Thymus (tissue), 11 donors: Measurements from ENCODE around the gene HOXD8. TPM values are rescaled to one million over a fixed set of nuclear protein-coding genes. Genes with fewer than 3 reads are reported as not detected.

Experiments
- DNase-seq, 9 donors: peaks; one replicate each; pipeline ENCODE4 v3.0.0-alpha.2; 2013; ENCODE audit warnings: low spot score in 9 of 9, low read depth in 6 of 9, missing footprints in 1 of 9
- H3K27ac ChIP-seq, 2 donors: one replicate each; pipeline ENCODE4 v1.5.1; 2013; ENCODE audit warnings: control low read depth in 1 of 2, low read depth in 1 of 2, low read length in 1 of 2, mild to moderate bottlenecking in 1 of 2, moderate library complexity in 1 of 2
- H3K27me3 ChIP-seq, 2 donors: one replicate each; pipeline ENCODE4 v1.5.1; 2013; ENCODE audit warnings: low read length in 1 of 2; ENCODE audit not compliant: control insufficient read depth in 2 of 2, insufficient read depth in 1 of 2
- H3K36me3 ChIP-seq, 2 donors: one replicate each; pipeline ENCODE4 v1.5.1; 2013; ENCODE audit warnings: low read length in 1 of 2, mild to moderate bottlenecking in 1 of 2, moderate library complexity in 1 of 2; ENCODE audit not compliant: control insufficient read depth in 2 of 2, insufficient read depth in 2 of 2
- H3K4me1 ChIP-seq, 2 donors: one replicate each; pipeline ENCODE4 v1.5.1; 2013; ENCODE audit warnings: low read length in 2 of 2; ENCODE audit not compliant: control insufficient read depth in 2 of 2, insufficient read depth in 2 of 2
- H3K4me3 ChIP-seq, 2 donors: one replicate each; pipeline ENCODE4 v1.5.1; 2013; ENCODE audit warnings: low read length in 2 of 2, control low read depth in 1 of 2, mild to moderate bottlenecking in 1 of 2
- H3K9me3 ChIP-seq, 2 donors: one replicate each; pipeline ENCODE4 v1.5.1; 2013; ENCODE audit warnings: low read length in 1 of 2, mild to moderate bottlenecking in 1 of 2; ENCODE audit not compliant: control insufficient read depth in 2 of 2, insufficient read depth in 1 of 2
- WGBS: extraction: QIAGEN DNeasy Blood & Tissue Kit; methylation state at CpG from one replicate; pipeline ENCODE4 v1.1.7; 2013; 5-methylcytosine and 5-hydroxymethylcytosine counted together
- polyA plus RNA-seq: library from polyadenylated mRNA; stranded (reverse); fragments of 200-250 nt; gene quantifications from one replicate; pipeline ENCODE4 v1.2.3, GENCODE V29; 2013
- total RNA-seq: library from RNA; stranded (reverse); fragments of 120-200 nt; gene quantifications from one replicate; pipeline ENCODE4 v1.2.4, GENCODE V29; 2013
- donor health status: healthy.

The HOXD8 gene
- total and polyA plus RNA-seq, 2 donors = 1.5 to 3.4 TPM

DNA sequence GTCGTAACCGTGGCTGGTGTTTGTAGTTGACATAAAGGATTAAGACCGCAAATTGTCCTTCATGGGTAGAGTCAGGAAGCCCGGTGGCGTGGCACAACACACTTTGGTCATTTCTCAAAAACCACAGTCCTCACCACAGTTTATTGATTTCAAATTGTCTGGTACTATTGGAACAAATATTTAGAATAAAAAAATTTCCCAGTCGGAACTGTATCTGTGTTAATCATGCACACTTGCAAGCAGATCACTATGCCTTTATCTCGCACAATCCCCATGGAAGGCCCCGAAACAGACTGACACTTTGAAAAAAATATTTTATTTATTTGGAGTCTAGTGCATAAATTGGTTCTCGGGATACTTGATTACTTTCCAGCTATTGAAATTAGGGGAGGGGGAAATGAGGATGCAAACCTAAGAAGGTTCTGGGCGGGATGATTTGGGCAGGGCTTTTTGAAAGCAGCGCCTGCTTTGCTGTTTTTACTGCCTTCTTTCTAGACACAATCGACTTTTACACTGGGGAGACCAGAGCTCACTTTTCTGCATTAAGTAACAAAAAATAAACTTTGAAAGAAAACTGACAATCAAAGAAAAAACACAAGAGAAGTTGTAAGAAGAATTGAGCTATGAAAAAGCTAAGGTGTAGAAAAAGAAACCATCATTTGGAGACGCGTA, 43.5 kb downstream of the HOXD8 start:
- H3K27me3 ChIP-seq = peaks cover 85 to 100% of the 10 kb centered on the region in 2 donors
- H3K4me1 ChIP-seq = peaks cover 0 to 14% of the 10 kb centered on the region in 2 donors
- DNase-seq = no peak
- H3K36me3 ChIP-seq = no peaks in the 10 kb centered on the region
- H3K27ac ChIP-seq = no peak overlapping the region
- no peaks in the 10 kb centered on the region for H3K9me3 ChIP-seq
- no peak overlapping the region for H3K4me3 ChIP-seq
- WGBS = 20% methylated on average over 14 of the region's 14 CpGs

DNA sequence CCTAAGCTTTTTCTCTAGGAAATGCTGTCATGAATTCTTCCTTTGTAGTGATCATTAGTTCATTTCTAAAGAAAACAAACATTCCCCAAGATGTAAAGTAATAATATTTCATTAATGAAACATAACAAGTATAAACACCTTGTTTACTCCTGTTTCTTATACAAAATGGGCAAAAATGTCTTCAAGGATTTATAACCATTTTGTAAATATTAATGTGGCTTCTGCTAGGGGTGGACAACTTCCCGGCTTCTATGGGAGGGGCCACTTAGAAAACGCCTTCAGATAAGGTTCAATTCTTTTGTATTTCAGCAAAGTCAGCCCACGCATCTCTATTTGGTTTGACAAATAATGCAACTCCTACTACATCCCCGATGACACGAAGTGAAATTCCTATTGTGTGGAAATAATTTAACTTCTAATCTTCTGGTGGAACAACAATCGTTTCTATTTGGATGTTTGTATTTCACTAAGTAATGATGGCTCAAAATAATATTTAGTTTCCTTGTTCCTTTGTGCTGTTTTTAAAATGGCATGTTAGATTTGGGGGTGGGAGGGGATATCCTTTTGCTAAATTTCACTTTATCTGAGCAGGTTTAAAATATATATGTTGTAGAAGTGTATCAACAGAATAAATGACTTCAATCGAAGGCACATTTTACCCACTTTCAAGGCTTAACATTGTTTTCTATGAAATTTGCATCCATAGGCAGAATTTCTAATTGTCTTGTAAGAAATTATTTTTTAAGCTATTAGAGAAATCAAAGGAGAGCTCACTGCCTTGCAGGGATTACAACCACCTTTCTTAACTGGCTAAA, 44.3 kb downstream of the HOXD8 start:
- H3K27ac ChIP-seq = no peak overlapping the region
- 17% methylated on average over 7 of the region's 7 CpGs for WGBS
- H3K4me1 ChIP-seq = peaks cover 0 to 19% of the 10 kb centered on the region in 2 donors
- DNase-seq = no peak
- H3K36me3 ChIP-seq = no peaks in the 10 kb centered on the region
- peaks cover 0 to 2% of the 10 kb centered on the region in 2 donors for H3K9me3 ChIP-seq
- peaks cover 89 to 100% of the 10 kb centered on the region in 2 donors for H3K27me3 ChIP-seq
- H3K4me3 ChIP-seq = no peak overlapping the region

DNA sequence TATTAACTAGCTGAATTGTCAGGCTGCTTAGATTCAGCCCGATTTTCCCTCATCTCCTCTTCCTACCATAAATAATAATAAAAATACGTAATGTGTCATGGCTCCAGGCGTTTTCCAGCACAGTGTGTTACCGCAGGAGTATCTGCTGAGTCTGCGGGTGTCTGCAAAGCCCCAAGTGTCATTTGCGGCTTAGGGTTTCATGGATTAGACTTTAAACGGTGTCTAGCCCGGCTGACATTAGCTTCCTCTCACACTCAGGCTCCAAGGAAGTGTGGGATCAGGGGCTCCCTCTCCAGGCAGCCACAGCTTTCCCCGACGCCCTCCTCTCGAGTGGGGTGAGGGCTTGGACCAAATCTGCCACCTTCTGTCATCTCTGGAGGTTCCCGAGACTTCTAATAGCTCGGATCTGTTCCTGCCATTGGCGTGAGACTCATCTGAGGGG, 44.9 kb downstream of the HOXD8 start:
- DNase-seq = no peak
- WGBS = 6% methylated on average over 14 of the region's 14 CpGs
- Histone ChIP-seq H3K36me3 (no peaks in the 10 kb centered on the region), H3K9me3 (peaks cover 0 to 2% of the 10 kb centered on the region in 2 donors), H3K4me3 (no peak overlapping the region), H3K27me3 (peaks cover 89 to 100% of the 10 kb centered on the region in 2 donors), H3K4me1 (peaks cover 0 to 19% of the 10 kb centered on the region in 2 donors), H3K27ac (no peak overlapping the region)

DNA sequence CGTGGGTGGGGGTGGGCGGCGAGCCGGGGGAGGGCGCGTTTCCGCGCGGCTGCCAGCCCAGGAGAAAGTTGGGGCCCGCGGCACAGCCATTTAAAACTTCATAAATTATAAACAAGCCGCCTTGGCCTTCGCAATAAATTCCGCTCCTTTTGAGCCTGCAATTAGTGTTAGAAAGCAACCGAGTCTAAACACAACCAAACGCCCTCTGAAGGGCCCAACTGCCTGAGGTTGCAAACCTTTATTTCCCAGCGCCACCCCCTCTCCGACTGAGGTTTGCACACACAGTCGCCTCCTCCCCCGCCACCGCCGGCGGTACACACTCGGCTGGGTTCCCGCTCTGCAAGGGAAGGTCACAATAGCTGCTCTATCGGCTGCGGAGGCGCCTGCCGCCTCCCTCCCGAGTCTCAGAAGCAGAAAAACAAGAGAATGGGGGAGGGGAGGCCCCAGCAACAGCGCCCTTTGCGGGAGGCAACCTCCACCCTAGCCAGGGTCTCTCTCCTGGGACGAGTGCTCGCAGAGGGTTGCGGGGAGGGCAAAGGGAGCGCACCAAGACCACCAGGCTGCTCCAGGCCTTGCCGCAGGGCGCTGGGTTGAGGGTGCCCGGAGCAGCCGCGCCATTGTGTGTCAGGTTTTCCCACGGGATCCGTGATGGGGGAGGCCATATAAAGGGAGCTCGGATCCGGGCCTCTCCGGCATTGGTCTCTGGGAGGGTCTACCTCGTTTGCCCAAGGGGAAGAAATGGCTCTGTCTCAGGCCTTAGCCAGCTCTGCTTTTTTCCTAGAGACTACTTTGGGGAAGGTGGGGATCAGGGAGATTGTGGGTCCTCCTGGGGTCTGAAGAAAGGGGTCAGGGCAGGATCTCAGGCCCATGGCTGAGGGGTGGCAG, 45.6 kb downstream of the HOXD8 start:
- Histone ChIP-seq H3K27ac (no peak overlapping the region), H3K4me3 (no peak overlapping the region), H3K4me1 (peaks cover 0 to 19% of the 10 kb centered on the region in 2 donors), H3K27me3 (peaks cover 89 to 100% of the 10 kb centered on the region in 2 donors), H3K36me3 (no peaks in the 10 kb centered on the region), H3K9me3 (peaks cover 0 to 2% of the 10 kb centered on the region in 2 donors)
- 6% methylated on average over 47 of the region's 47 CpGs for WGBS
- DNase-seq = peak in 4 of 9 donors; percentile 10 to 50 (median 24)

DNA sequence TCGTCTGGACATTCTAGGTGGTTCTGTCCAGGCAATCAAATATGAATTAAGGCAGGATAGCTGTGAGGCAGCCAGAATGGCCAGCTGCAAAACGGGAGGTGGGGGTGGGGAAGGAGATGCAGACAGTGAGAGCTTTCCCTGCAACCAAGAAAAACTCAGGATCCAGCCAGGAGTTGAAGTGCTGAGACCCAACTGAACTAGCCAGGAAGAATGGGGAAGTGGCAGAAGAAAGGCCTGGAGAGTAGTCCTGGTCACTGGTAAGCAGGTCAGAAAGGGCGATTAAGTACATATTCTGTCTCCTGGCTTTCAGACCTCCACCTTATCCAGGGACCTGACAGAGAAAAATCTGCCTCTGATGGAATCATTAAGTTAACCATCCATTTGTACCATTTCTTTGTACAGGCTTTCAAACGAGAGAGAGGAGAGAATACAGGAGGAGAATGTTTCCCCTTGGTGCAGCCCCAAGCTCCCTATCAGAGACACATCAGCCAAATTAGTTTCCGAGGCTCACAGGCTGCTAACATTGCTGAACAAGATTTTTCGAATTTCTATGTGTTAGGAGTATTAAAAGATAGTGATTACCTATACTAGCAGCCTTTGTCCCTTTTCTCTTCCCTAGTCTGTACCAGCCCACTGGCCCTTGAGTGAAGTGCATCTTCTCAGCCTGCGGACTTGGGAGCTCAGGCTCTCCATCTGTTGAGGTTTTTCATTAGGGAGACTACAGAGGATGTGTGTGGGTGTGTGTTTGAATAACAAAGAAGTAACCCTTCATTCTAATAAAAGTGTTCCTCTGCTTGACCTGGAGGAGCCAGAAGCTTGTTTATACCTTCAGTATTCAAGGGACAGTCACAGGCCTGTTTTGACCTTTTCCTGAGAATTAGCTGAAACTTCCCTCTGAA, 46.5 kb downstream of the HOXD8 start:
- Histone ChIP-seq H3K4me3 (no peak overlapping the region), H3K27me3 (peaks cover 87 to 99% of the 10 kb centered on the region in 2 donors), H3K9me3 (peaks cover 0 to 2% of the 10 kb centered on the region in 2 donors), H3K4me1 (peaks cover 0 to 19% of the 10 kb centered on the region in 2 donors), H3K27ac (no peak overlapping the region), H3K36me3 (no peaks in the 10 kb centered on the region)
- no peak for DNase-seq
- WGBS = 54% methylated on average over 7 of the region's 7 CpGs

DNA sequence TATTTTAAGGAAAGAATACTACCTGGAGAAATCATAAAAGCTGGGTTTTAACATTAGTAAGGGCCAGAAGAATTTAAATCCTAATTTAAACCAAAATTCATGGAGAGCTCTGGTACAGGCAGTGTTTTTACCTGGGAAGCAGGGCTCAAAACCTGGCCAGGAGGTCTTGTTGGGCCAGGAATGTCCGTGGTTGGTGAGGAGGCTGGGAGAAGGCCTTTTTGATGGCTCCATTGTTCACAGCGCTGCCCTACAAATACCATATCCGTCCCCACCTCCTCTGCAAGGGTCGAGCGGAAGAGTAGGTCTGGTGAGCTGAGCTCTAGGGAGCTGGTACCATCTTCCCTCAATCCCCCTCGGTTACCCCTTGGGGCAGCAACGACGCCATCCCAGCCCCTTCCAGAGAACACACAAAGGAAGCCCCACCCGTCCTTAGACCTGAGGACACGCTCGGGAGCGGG, 48.1 kb downstream of the HOXD8 start:
- peaks cover 74 to 98% of the 10 kb centered on the region in 2 donors for H3K27me3 ChIP-seq
- 3% methylated on average over 12 of the region's 12 CpGs for WGBS
- no peak overlapping the region for H3K27ac ChIP-seq
- H3K4me1 ChIP-seq = peaks cover 0 to 19% of the 10 kb centered on the region in 2 donors
- peak overlapping the region in 1 of 2 donors; percentile 24 for H3K4me3 ChIP-seq
- no peak for DNase-seq
- peaks cover 0 to 2% of the 10 kb centered on the region in 2 donors for H3K9me3 ChIP-seq
- no peaks in the 10 kb centered on the region for H3K36me3 ChIP-seq

DNA sequence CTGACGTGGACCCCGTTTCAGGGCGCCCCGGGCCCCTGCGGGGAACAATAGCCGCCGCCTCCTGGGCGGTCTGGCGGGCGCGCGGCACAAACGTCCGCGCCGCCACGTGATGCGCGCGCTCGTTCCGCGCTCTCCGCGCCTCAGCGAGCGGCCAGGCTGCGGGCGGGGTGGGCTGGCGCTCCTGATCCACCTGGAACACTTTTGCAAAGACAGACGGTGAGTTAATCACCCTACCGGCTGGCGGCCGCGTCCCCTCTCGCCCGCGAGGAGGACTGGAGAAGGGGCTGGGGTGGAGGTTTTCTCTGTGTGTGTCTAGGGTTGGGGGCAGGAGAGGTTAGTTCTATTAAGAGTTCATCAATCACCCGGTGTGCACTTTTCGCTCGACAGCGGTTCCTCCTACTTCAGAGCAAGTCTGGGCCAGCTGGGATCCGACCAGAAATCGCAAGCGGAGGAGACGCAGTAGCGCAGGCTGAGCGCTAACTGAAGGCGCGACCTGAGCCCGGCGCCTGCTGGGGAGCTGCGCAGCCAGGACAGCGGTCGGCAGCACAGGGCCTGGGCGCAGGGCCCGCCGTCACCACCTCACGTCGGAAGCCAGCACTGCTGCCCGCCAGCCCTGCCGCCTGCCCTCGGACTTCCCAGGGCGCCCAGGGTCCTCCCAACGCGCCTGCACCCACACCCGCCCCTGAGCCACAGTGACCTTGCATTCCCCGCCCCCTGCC, 48.7 kb downstream of the HOXD8 start:
- H3K4me1 ChIP-seq = peaks cover 0 to 19% of the 10 kb centered on the region in 2 donors
- H3K27ac ChIP-seq = no peak overlapping the region
- no peaks in the 10 kb centered on the region for H3K36me3 ChIP-seq
- peaks cover 73 to 98% of the 10 kb centered on the region in 2 donors for H3K27me3 ChIP-seq
- DNase-seq = no peak
- peak overlapping the region in 1 of 2 donors; percentile 24 for H3K4me3 ChIP-seq
- peaks cover 0 to 2% of the 10 kb centered on the region in 2 donors for H3K9me3 ChIP-seq
- WGBS = 2% methylated on average over 68 of the region's 68 CpGs
